Sigmoid colon (tissue), 7 donors: ENCODE results near the gene SLC25A13. TPM values are rescaled to one million over a fixed set of nuclear protein-coding genes. Genes with fewer than 3 reads are reported as not detected.

Source experiments
- DNase-seq: peaks from one replicate; pipeline ENCODE4 v3.0.0-alpha.2; 2019
- H3K27ac ChIP-seq, 4 donors: fragments of 200-600 bp; sonication (generic); one replicate each; pipeline ENCODE4 v1.5.1; 2016 to 2019; ENCODE audit warnings: mild to moderate bottlenecking in 1 of 4
- H3K27me3 ChIP-seq, 3 donors: fragments of 200-600 bp; sonication (generic); one replicate each; pipeline ENCODE4 v1.5.1; 2019; ENCODE audit warnings: mild to moderate bottlenecking in 1 of 3
- H3K36me3 ChIP-seq, 4 donors: fragments of 200-600 bp; sonication (generic); one replicate each; pipeline ENCODE4 v1.5.1; 2016 to 2019
- H3K4me1 ChIP-seq, 4 donors: fragments of 200-600 bp; sonication (generic); one replicate each; pipeline ENCODE4 v1.5.1; 2017 to 2019
- H3K4me3 ChIP-seq, 4 donors: fragments of 200-600 bp; sonication (generic); one replicate each; pipeline ENCODE4 v1.5.1; 2017 to 2019; ENCODE audit warnings: mild to moderate bottlenecking in 2 of 4, moderate library complexity in 1 of 4
- H3K9me3 ChIP-seq, 4 donors: fragments of 200-600 bp in 3 of 4; sonication (generic) in 3 of 4; one replicate each; pipeline versions ENCODE4 v1.5.1 to v1.6.1; 2013 to 2019
- EP300 ChIP-seq, 4 donors: sonication (generic); formaldehyde crosslinking; IDR thresholded peaks; one replicate each; pipeline ENCODE4 v1.6.1; 2017; ENCODE audit warnings: antibody characterized with exemption in 4 of 4
- POLR2A ChIP-seq, 2 donors: fragments of 450-650 bp; IDR thresholded peaks; one replicate each; pipeline ENCODE4 v1.6.1; 2016; ENCODE audit warnings: antibody characterized with exemption in 2 of 2, mild to moderate bottlenecking in 2 of 2, moderate library complexity in 2 of 2
- POLR2AphosphoS5 ChIP-seq, 4 donors: sonication (generic); formaldehyde crosslinking; IDR thresholded peaks; one replicate each; pipeline ENCODE4 v1.6.1; 2017; ENCODE audit warnings: antibody characterized with exemption in 4 of 4
- WGBS, 2 donors: extraction: QIAGEN DNeasy Blood & Tissue Kit; methylation state at CpG; one replicate each; pipeline ENCODE4 v1.1.7; 2013; 5-methylcytosine and 5-hydroxymethylcytosine counted together
- intact Hi-C: fragments of 100-400 bp; cut with DNase I; formaldehyde crosslinking; loops from one replicate; pipeline ENCODE4 v1.15.1; 2023
- polyA plus RNA-seq, 3 donors: library from polyadenylated mRNA; stranded (reverse); fragments of 200-250 nt; gene quantifications; one replicate each; pipeline ENCODE4 v1.2.3, GENCODE V29; 2013
- total RNA-seq, 4 donors: library from RNA; depleted of rRNA; stranded (reverse); fragments of >200 nt; gene quantifications; one replicate each; pipeline ENCODE4 v1.1.0, GENCODE V29; 2016
- TF ChIP-seq, protein P1 (sequence below), 4 experiments: fragments of 450-650 bp in 3 of 4; fragments of 200-600 bp in 1 of 4; IDR thresholded peaks; one replicate each; pipeline ENCODE4 v1.5.1; 2016 to 2019; ENCODE audit warnings: antibody characterized with exemption in 4 of 4, mild to moderate bottlenecking in 3 of 4, moderate library complexity in 2 of 4
- donor health status: healthy with polysubstance abuse.
- donor health status: Bipolar disorder and iron deficiency.
- donor health status: healthy.

SLC25A13 gene
- total and polyA plus RNA-seq, 7 donors = 10.7 to 33.0 (median 20.8) TPM

- Histone ChIP-seq H3K4me3 (no peak overlapping the region), H3K9me3 (no peaks in the 10 kb centered on the region), H3K36me3 (no peaks in the 10 kb centered on the region), H3K27me3 (no peaks in the 10 kb centered on the region), H3K4me1 (peaks cover 0 to 15% (median 11%) of the 10 kb centered on the region in 4 donors), H3K27ac (no peak overlapping the region)
- TF ChIP-seq, protein P1, sequence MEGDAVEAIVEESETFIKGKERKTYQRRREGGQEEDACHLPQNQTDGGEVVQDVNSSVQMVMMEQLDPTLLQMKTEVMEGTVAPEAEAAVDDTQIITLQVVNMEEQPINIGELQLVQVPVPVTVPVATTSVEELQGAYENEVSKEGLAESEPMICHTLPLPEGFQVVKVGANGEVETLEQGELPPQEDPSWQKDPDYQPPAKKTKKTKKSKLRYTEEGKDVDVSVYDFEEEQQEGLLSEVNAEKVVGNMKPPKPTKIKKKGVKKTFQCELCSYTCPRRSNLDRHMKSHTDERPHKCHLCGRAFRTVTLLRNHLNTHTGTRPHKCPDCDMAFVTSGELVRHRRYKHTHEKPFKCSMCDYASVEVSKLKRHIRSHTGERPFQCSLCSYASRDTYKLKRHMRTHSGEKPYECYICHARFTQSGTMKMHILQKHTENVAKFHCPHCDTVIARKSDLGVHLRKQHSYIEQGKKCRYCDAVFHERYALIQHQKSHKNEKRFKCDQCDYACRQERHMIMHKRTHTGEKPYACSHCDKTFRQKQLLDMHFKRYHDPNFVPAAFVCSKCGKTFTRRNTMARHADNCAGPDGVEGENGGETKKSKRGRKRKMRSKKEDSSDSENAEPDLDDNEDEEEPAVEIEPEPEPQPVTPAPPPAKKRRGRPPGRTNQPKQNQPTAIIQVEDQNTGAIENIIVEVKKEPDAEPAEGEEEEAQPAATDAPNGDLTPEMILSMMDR (IDR thresholded peaks at IDR 0.05) = no peak
- no peak for TF ChIP-seq POLR2AphosphoS5 (IDR thresholded peaks at IDR 0.05)
- no peak for DNase-seq
- intact Hi-C loops = no loop called here
- 92 to 94% methylated on average over 3 of the region's 3 CpGs for WGBS, 2 donors
Observed at GRCh38 chr7:96304573-96304972, 17.3 kb downstream of the SLC25A13 start.

GRCh38 chr7:96303686-96304443 lies 18.0 kb downstream of the SLC25A13 start:
- TF ChIP-seq POLR2A (IDR thresholded peaks at IDR 0.05) (no peak), POLR2AphosphoS5 (IDR thresholded peaks at IDR 0.05) (no peak), EP300 (IDR thresholded peaks at IDR 0.05) (no peak)
- TF ChIP-seq, protein P1 (IDR thresholded peaks at IDR 0.05) = no peak
- Histone ChIP-seq H3K36me3 (no peaks in the 10 kb centered on the region), H3K9me3 (no peaks in the 10 kb centered on the region), H3K4me3 (no peak overlapping the region), H3K27me3 (no peaks in the 10 kb centered on the region), H3K27ac (no peak overlapping the region), H3K4me1 (peaks cover 0 to 8% (median 7%) of the 10 kb centered on the region in 4 donors)
- DNase-seq = no peak
- 72 to 73% methylated on average over 5 of the region's 5 CpGs for whole genome bisulfite sequencing, 2 donors
- intact Hi-C loops = no loop called here

DNA sequence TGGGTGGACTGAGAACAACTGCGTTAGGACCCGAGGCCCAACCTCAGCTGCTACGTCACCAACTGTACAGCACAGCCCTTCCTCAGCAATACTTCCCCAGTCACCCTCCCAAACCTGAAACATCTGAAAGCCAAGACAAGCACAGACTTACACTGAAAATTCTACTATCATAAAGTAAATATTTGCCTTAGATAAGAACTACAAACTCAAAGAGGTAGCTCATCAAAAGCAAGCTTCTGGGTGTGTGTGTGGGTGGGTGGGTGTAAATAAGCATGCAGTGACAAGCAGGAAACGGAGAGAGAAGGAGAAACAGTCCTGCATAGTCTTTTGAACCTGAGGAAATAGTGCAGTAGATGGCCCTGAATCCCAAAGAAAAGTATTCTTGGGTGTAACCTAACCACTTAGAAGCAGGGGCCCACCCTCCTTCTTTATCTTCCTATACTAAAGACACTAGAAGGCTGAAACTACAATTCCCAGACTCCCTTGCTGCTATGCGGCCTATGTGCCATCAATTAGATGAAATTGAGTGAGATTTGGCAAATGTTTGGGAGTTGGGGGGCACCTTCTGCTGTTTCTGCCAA lies 18.7 kb downstream of the SLC25A13 start:
- 30 to 64% methylated on average over 5 of the region's 5 CpGs for WGBS, 2 donors
- H3K27me3 ChIP-seq = no peaks in the 10 kb centered on the region
- H3K36me3 ChIP-seq = no peaks in the 10 kb centered on the region
- no peak for DNase-seq
- intact Hi-C loops = no loop called here
- H3K4me1 ChIP-seq = peaks cover 0 to 8% (median 2%) of the 10 kb centered on the region in 4 donors
- H3K27ac ChIP-seq = no peak overlapping the region
- TF ChIP-seq POLR2AphosphoS5 (IDR thresholded peaks at IDR 0.05) (no peak), POLR2A (IDR thresholded peaks at IDR 0.05) (no peak), EP300 (IDR thresholded peaks at IDR 0.05) (no peak)
- TF ChIP-seq, protein P1 (IDR thresholded peaks at IDR 0.05) = no peak
- no peak overlapping the region for H3K4me3 ChIP-seq
- H3K9me3 ChIP-seq = no peaks in the 10 kb centered on the region

- DNase-seq = no peak
- H3K4me1 ChIP-seq = peaks cover 0 to 5% (median 4%) of the 10 kb centered on the region in 4 donors
- H3K36me3 ChIP-seq = peaks cover 0 to 4% (median 0%) of the 10 kb centered on the region in 4 donors
- WGBS, 2 donors = 87 to 90% methylated on average over 1 of the region's 1 CpG
- intact Hi-C loops = no loop called here
- H3K4me3 ChIP-seq = no peak overlapping the region
- H3K27me3 ChIP-seq = no peaks in the 10 kb centered on the region
- H3K9me3 ChIP-seq = no peaks in the 10 kb centered on the region
- TF ChIP-seq, protein P1 (IDR thresholded peaks at IDR 0.05) = no peak
- TF ChIP-seq POLR2A (IDR thresholded peaks at IDR 0.05) (no peak), POLR2AphosphoS5 (IDR thresholded peaks at IDR 0.05) (no peak), EP300 (IDR thresholded peaks at IDR 0.05) (no peak)
- H3K27ac ChIP-seq = no peak overlapping the region
Observed at GRCh38 chr7:96300986-96301385, 20.9 kb downstream of the SLC25A13 start.
